Panc1 (cell line): ENCODE data around the gene CUL9. TPM values are rescaled to one million over a fixed set of nuclear protein-coding genes. Genes with fewer than 3 reads are reported as not detected.

Source experiments
- ATAC-seq: fragments of 200-7000 bp; cut with Tn5 transposase; 2 replicates; pipeline ENCODE4 v1.9.1; 2020; ENCODE audit warnings: mild to moderate bottlenecking, moderate library complexity
- BruUV-seq: library from RNA; stranded (reverse); fragments of 400-500 nt; replicated peaks from 2 replicates; lab custom pipeline; 2021; lab: Mats Ljungman, UMichigan
- CTCF ChIA-PET: fragments of 300-600 bp; sonication (Branson Sonifier 250); formaldehyde crosslinking; loops from one replicate; lab custom pipeline; 2022; ENCODE audit warnings: antibody characterized with exemption; lab: Charles Lee
- POLR2A ChIA-PET: fragments of 300-600 bp; sonication (Branson Sonifier 250); formaldehyde crosslinking; loops from one replicate; lab custom pipeline; 2022; ENCODE audit warnings: antibody characterized with exemption; lab: Charles Lee
- DNase-seq: peaks from one replicate; pipeline ENCODE4 v3.0.0-alpha.2; 2010; ENCODE audit warnings: low read depth, low spot score
- H3K27ac ChIP-seq: 2 replicates; pipeline ENCODE4 v1.5.1; 2011; ENCODE audit warnings: mild to moderate bottlenecking, low read length, inconsistent platforms
- H3K27me3 ChIP-seq: fragments of 200-500 bp; sonication (Bioruptor generic); 2 replicates; pipeline ENCODE4 v1.6.0; 2014; ENCODE audit warnings: low read length, inconsistent platforms; ENCODE audit not compliant: control insufficient read depth, insufficient read depth
- H3K36me3 ChIP-seq: fragments of 200-500 bp; sonication (Bioruptor generic); 2 replicates; pipeline ENCODE4 v1.5.1; 2014; ENCODE audit warnings: inconsistent platforms, mild to moderate bottlenecking, low read length, moderate library complexity; ENCODE audit not compliant: control insufficient read depth, insufficient read depth
- H3K4me1 ChIP-seq: 2 replicates; pipeline ENCODE4 v1.5.1; 2011; ENCODE audit warnings: inconsistent platforms, mild to moderate bottlenecking, low read length, moderate library complexity; ENCODE audit not compliant: control insufficient read depth, insufficient read depth
- H3K4me3 ChIP-seq, 2 experiments: 2 replicates each; pipeline ENCODE4 v1.5.1; 2011 to 2012; ENCODE audit warnings: low read depth in 2 of 2, low read length in 2 of 2, mild to moderate bottlenecking in 2 of 2, inconsistent platforms in 1 of 2, moderate library complexity in 1 of 2
- H3K9me3 ChIP-seq: fragments of 200-500 bp; sonication (Bioruptor generic); 2 replicates; pipeline ENCODE4 v1.5.1; 2014; ENCODE audit warnings: low read depth, mild to moderate bottlenecking, inconsistent platforms, low read length, moderate library complexity; ENCODE audit not compliant: control insufficient read depth, insufficient read depth
- POLR2AphosphoS5 ChIP-seq: IDR thresholded peaks from 2 replicates; pipeline ENCODE4 v1.6.1; 2012; ENCODE audit warnings: mild to moderate bottlenecking, low read depth, low read length, moderate library complexity
- REST ChIP-seq, 2 experiments: IDR thresholded peaks; 2 replicates each; pipeline ENCODE4 v1.6.1; 2011 to 2012; ENCODE audit warnings: low read depth in 2 of 2, control low read depth in 1 of 2, low read length in 1 of 2, mild to moderate bottlenecking in 1 of 2, moderate library complexity in 1 of 2; ENCODE audit not compliant: insufficient read depth in 1 of 2
- SIN3A ChIP-seq: IDR thresholded peaks from 2 replicates; pipeline ENCODE4 v1.6.1; 2012; ENCODE audit warnings: low read depth, mild to moderate bottlenecking, low read length, moderate library complexity, borderline replicate concordance; ENCODE audit not compliant: insufficient read depth
- TCF7L2 ChIP-seq: IDR thresholded peaks from 2 replicates; pipeline ENCODE4 v1.6.1; 2011; ENCODE audit warnings: mild to moderate bottlenecking, low read depth, low read length, inconsistent platforms
- in situ Hi-C: cut with HindIII; loops from 2 replicates; pipeline ENCODE4 v1.10.0; 2016; ENCODE audit warnings: low sequenced_read_pairs, low pct_unique_long_range_greater_than_20kb
- intact Hi-C: fragments of 100-400 bp; cut with micrococcal nuclease; formaldehyde crosslinking; loops from one replicate; pipeline ENCODE4 v1.10.0; 2022; ENCODE audit not compliant: unreplicated experiment
- total RNA-seq: library from RNA; stranded (reverse); gene quantifications from one replicate; pipeline ENCODE4 v1.2.1, GENCODE V29; 2021; ENCODE audit not compliant: unreplicated experiment
- TF ChIP-seq, protein P1 (sequence below): fragments of 450-650 bp; IDR thresholded peaks from 2 replicates; pipeline ENCODE4 v1.5.1; 2017; ENCODE audit warnings: mild to moderate bottlenecking

Gene CUL9
- total RNA-seq, 1 experiment from 2014 or later: 54.3 TPM

GRCh38 chr6:43255408-43256054, 73.5 kb downstream of the CUL9 start:
- Histone ChIP-seq H3K4me3 (no peak overlapping the region), H3K9me3 (no peaks in the 10 kb centered on the region), H3K4me1 (no peaks in the 10 kb centered on the region; the same call in 1 of the 2 replicates), H3K27me3 (no peaks in the 10 kb centered on the region), H3K27ac (no peak overlapping the region), H3K36me3 (no peaks in the 10 kb centered on the region)
- ChIA-PET CTCF (interaction anchor here (0.7 kb wide), 1 partner anchor 224 kb away, joined by 3 read pairs; no protein-coding TSS in a partner anchor), POLR2A (no interaction called here)
- DNase-seq (no peak), ATAC-seq (no peak)
- in situ Hi-C loops: no loop called here
- intact Hi-C loops: no loop called here
- TF ChIP-seq REST (IDR thresholded peaks at IDR 0.05; ENCODE audit: insufficient read depth in 1 of 2, low read depth in 2 of 2, low read length in 1 of 2) (no peak), POLR2AphosphoS5 (no peak), TCF7L2 (no peak), SIN3A (no peak)
- TF ChIP-seq, protein P1, sequence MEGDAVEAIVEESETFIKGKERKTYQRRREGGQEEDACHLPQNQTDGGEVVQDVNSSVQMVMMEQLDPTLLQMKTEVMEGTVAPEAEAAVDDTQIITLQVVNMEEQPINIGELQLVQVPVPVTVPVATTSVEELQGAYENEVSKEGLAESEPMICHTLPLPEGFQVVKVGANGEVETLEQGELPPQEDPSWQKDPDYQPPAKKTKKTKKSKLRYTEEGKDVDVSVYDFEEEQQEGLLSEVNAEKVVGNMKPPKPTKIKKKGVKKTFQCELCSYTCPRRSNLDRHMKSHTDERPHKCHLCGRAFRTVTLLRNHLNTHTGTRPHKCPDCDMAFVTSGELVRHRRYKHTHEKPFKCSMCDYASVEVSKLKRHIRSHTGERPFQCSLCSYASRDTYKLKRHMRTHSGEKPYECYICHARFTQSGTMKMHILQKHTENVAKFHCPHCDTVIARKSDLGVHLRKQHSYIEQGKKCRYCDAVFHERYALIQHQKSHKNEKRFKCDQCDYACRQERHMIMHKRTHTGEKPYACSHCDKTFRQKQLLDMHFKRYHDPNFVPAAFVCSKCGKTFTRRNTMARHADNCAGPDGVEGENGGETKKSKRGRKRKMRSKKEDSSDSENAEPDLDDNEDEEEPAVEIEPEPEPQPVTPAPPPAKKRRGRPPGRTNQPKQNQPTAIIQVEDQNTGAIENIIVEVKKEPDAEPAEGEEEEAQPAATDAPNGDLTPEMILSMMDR: no peak
- no TSS peak for BruUV-seq

- in situ Hi-C loops: no loop called here
- H3K4me3 ChIP-seq: no peak overlapping the region
- H3K4me1 ChIP-seq: no peaks in the 10 kb centered on the region; the same call in 1 of the 2 replicates
- H3K9me3 ChIP-seq: no peaks in the 10 kb centered on the region
- ChIA-PET CTCF (no interaction called here), POLR2A (interaction anchor here (0.6 kb wide), 1 partner anchor 381 kb away, joined by 8 read pairs; no protein-coding TSS in a partner anchor)
- H3K27ac ChIP-seq: no peak overlapping the region
- BruUV-seq: no TSS peak
- intact Hi-C loops: no loop called here
- DNase-seq: no peak
- no peaks in the 10 kb centered on the region for H3K36me3 ChIP-seq
- H3K27me3 ChIP-seq: no peaks in the 10 kb centered on the region
- ATAC-seq: 0 out of 2 replicates have a peak, but pooled peaks have one; percentile 26
- TF ChIP-seq REST (IDR thresholded peaks at IDR 0.05; ENCODE audit: insufficient read depth in 1 of 2, low read depth in 2 of 2, low read length in 1 of 2) (no peak), TCF7L2 (no peak), POLR2AphosphoS5 (no peak), SIN3A (no peak)
- TF ChIP-seq, protein P1: no peak
These were observed 74.8 kb downstream of the CUL9 start for GRCh38 chr6:43256670-43257366.
